ENCODE data around the gene S100A12.

The S100A12 gene

DNA sequence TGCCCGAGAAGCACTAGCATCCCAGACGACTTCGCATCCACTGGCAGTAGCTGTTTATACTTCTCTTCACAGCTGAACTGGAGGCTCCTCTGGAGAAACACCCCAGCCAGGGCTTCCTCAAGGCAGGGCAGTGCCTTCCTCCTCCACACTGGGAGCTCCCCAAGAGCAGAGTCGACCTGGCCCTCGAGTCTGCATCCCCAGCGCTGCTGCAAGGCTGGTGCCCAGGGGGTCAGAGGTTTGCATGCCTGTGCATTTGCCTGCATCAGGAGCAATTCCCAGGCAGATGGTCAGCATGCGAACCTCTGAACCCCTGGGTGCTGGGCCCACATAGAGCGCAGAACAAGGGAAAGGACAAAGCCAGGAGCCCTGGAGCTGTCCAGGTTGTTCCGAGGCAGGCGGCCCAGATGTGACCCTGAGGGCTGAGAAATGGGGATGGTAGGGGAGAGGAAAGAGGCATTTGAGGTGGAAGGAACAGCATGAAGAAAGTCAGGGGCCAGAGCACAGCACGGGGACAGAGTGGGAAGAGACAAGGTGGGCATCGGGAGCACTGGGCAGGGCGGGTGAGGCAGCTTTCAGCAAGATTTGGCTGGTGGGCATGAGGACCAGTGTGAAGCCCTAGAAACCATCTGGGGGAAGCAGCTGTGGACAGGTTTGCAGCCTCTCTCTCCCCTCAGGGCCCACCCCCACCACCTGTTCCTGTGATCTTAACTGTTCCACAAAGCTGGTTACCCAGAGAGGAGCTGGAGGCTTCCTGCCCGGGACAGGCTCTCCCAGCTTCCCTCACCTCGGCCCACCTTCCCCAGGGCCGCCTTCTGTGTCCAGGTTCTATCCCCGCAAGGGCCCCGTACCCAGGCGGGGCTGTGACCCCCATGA lies 21.9 kb upstream of the S100A12 start:
- Mint-ChIP-seq H3K4me3 (no peak overlapping the region), H3K27me3 (ENCODE audit: low read depth) (peaks cover 41% of the 10 kb centered on the region), H3K36me3 (ENCODE audit: low read depth) (no peaks in the 10 kb centered on the region), H3K4me1 (no peaks in the 10 kb centered on the region), H3K9me3 (no peaks in the 10 kb centered on the region), H3K27ac (no peak overlapping the region)
- no peak for TF ChIP-seq CTCF (IDR thresholded peaks at IDR 0.05; ENCODE audit: unreplicated experiment in 3 of 3)

DNA sequence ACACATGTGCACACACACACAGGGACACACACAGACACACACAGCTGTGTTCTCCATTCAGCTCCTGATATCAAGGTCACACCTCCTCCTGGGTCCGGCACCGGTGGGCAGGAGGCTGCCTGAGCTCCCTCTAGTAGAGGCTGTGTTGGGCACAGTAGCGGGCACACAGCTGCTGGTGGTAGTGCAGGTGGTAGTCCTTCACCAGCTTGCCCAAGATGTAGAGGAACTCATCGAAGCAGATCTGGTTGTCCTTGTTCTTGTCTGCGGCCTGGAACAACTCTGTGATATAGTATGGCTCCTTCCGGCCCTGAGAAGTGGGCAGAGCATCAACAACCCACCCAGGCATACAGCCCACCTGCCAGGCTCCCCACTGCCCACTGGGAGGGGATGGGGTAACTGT lies 21.0 kb upstream of the S100A12 start:
- TF ChIP-seq CTCF (IDR thresholded peaks at IDR 0.05; ENCODE audit: unreplicated experiment in 3 of 3): no peak
- Mint-ChIP-seq H3K27ac (no peak overlapping the region), H3K27me3 (ENCODE audit: low read depth) (peaks cover 39% of the 10 kb centered on the region), H3K4me3 (no peak overlapping the region), H3K9me3 (no peaks in the 10 kb centered on the region), H3K4me1 (no peaks in the 10 kb centered on the region), H3K36me3 (ENCODE audit: low read depth) (no peaks in the 10 kb centered on the region)

DNA sequence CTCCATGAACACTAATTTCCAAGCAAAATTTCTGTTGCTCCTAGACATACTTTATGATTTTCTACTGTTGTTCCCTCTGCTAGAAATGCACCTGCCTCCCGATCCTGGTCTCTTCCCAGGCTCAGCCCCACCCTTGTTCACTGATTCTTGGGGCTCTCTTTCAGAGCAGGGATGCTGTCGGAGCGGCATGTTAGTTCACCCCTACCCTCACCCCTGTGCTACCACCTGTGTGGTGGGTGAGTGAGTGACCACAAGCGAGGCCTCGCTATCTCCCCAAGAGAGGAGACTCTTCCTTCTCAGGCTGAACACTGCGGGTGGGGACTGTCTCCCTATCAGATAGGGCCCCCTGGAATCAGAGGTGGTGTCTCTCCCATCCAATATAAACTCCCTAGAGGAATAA lies 20.4 kb upstream of the S100A12 start:
- Mint-ChIP-seq H3K27me3 (ENCODE audit: low read depth) (peaks cover 46% of the 10 kb centered on the region), H3K9me3 (no peaks in the 10 kb centered on the region), H3K4me3 (no peak overlapping the region), H3K4me1 (no peaks in the 10 kb centered on the region), H3K27ac (no peak overlapping the region), H3K36me3 (ENCODE audit: low read depth) (no peaks in the 10 kb centered on the region)
- no peak for TF ChIP-seq CTCF (IDR thresholded peaks at IDR 0.05; ENCODE audit: unreplicated experiment in 3 of 3)

GRCh38 chr1:153395136-153395685 lies 19.8 kb upstream of the S100A12 start:
- no peak overlapping the region for H3K27ac Mint-ChIP-seq
- no peak overlapping the region for H3K4me3 Mint-ChIP-seq
- no peaks in the 10 kb centered on the region for H3K9me3 Mint-ChIP-seq
- no peak for TF ChIP-seq CTCF (IDR thresholded peaks at IDR 0.05; ENCODE audit: unreplicated experiment in 3 of 3)
- H3K4me1 Mint-ChIP-seq: no peaks in the 10 kb centered on the region
- no peaks in the 10 kb centered on the region for H3K36me3 Mint-ChIP-seq (ENCODE audit: low read depth)
- peaks cover 48% of the 10 kb centered on the region for H3K27me3 Mint-ChIP-seq (ENCODE audit: low read depth)

DNA sequence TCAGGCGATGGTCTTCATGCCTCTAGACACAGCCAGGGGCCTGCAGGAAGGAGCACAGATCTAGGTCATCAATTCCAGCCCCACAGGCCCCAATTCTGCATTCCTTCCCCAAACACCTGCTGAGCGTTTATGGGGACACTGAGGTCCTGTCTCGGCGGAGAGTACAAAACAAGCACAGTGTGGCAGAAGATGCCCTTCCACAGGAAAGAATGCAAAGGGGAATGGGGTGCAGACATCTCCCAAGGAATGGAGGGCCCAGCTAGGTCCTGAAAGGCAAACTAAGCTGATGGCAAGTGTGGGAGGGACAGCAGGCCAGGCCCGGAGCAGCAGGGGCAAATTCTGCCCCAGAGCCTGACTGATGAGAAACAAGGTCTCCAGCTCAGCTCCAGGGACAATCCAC lies 19.0 kb upstream of the S100A12 start:
- no peak for TF ChIP-seq CTCF (IDR thresholded peaks at IDR 0.05; ENCODE audit: unreplicated experiment in 3 of 3)
- no peak overlapping the region for H3K27ac Mint-ChIP-seq
- no peaks in the 10 kb centered on the region for H3K4me1 Mint-ChIP-seq
- no peaks in the 10 kb centered on the region for H3K36me3 Mint-ChIP-seq (ENCODE audit: low read depth)
- H3K27me3 Mint-ChIP-seq (ENCODE audit: low read depth): peaks cover 42% of the 10 kb centered on the region
- H3K9me3 Mint-ChIP-seq: no peaks in the 10 kb centered on the region
- H3K4me3 Mint-ChIP-seq: no peak overlapping the region

DNA sequence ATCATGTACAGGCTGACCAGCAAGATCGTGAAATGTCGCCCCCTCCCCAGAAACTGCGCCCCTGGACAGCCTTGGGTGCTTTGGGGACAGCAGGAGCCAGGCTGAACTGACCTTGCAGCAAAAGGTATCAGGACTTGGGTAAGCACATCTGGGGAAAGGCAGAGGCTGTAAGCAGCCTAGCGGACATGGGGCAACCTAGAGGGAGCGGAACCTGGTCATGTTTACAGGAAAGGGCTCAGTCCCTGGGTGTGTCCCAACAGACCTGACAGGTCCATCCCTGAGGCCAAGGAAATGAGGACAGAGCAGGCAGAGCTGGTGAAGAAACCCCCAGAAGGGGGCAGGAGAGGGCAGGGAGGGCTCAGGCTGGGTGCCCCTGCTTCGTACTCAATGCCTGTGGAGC lies 18.5 kb upstream of the S100A12 start:
- Mint-ChIP-seq H3K9me3 (no peaks in the 10 kb centered on the region), H3K4me1 (no peaks in the 10 kb centered on the region), H3K36me3 (ENCODE audit: low read depth) (no peaks in the 10 kb centered on the region), H3K4me3 (no peak overlapping the region), H3K27me3 (ENCODE audit: low read depth) (peaks cover 39% of the 10 kb centered on the region), H3K27ac (no peak overlapping the region)
- no peak for TF ChIP-seq CTCF (IDR thresholded peaks at IDR 0.05; ENCODE audit: unreplicated experiment in 3 of 3)

Data from nephron (organoid).